HepG2 (cell line): ENCODE measurements around the gene MYO10. TPM values are rescaled to one million over a fixed set of nuclear protein-coding genes. Genes with fewer than 3 reads are reported as not detected.

ENCODE experiments used
- ATF2 ChIP-seq: sonication (generic); formaldehyde crosslinking; IDR thresholded peaks from 2 replicates; pipeline ENCODE4 v1.4.0; 2020; ENCODE audit warnings: missing genetic modification reagents
- CBX5 ChIP-seq: sonication (generic); formaldehyde crosslinking; IDR thresholded peaks from 2 replicates; pipeline ENCODE4 v1.4.0; 2020; ENCODE audit warnings: missing genetic modification reagents, borderline replicate concordance
- CREB1 ChIP-seq, 2 experiments: fragments of 450-650 bp in 1 of 2; IDR thresholded peaks; 2 replicates each; pipeline ENCODE4 v1.6.1; 2016 to 2017; ENCODE audit warnings: control low read depth in 1 of 2, mild to moderate bottlenecking in 1 of 2, missing compliant biosample characterization in 1 of 2, missing genetic modification characterization in 1 of 2
- EHMT2 ChIP-seq: fragments of 200-600 bp; sonication (generic); IDR thresholded peaks from 2 replicates; pipeline ENCODE4 v1.7.0; 2017; ENCODE audit warnings: antibody characterized with exemption, low read depth, low read length, borderline replicate concordance
- FOSL2 ChIP-seq: sonication (generic); formaldehyde crosslinking; IDR thresholded peaks from 2 replicates; pipeline ENCODE4 v1.4.0; 2020; ENCODE audit warnings: missing genetic modification reagents
- FOXP1 ChIP-seq, 2 experiments: fragments of 450-650 bp in 1 of 2; IDR thresholded peaks; 2 replicates each; pipeline ENCODE4 v1.6.1; 2017 to 2018; ENCODE audit warnings: antibody characterized with exemption in 1 of 2
- GABPA ChIP-seq, 2 experiments: IDR thresholded peaks; 2 replicates each; pipeline ENCODE4 v1.6.1; 2011 to 2016; ENCODE audit warnings: low read depth in 2 of 2, low read length in 1 of 2, missing biosample characterization in 1 of 2, missing genetic modification characterization in 1 of 2
- ISL2 ChIP-seq: sonication (generic); formaldehyde crosslinking; IDR thresholded peaks from 2 replicates; pipeline ENCODE4 v1.5.0; 2020; ENCODE audit warnings: missing genetic modification reagents
- MIXL1 ChIP-seq: IDR thresholded peaks from 2 replicates; pipeline ENCODE4 v1.6.1; 2016
- NFYB ChIP-seq: sonication (generic); formaldehyde crosslinking; IDR thresholded peaks from 2 replicates; pipeline ENCODE4 v1.4.0; 2020; ENCODE audit warnings: missing genetic modification reagents
- PRMT3 ChIP-seq: sonication (generic); formaldehyde crosslinking; IDR thresholded peaks from 2 replicates; pipeline ENCODE4 v1.8.1; 2022; ENCODE audit warnings: low read depth, mild to moderate bottlenecking, moderate library complexity, missing genetic modification reagents, borderline replicate concordance
- RARA ChIP-seq: IDR thresholded peaks from 2 replicates; pipeline ENCODE4 v1.6.1; 2016; ENCODE audit warnings: missing genetic modification reagents, missing compliant biosample characterization
- RCOR2 ChIP-seq: IDR thresholded peaks from 2 replicates; pipeline ENCODE4 v1.6.1; 2016; ENCODE audit warnings: missing biosample characterization, missing genetic modification reagents
- RERE ChIP-seq: IDR thresholded peaks from 2 replicates; pipeline ENCODE4 v1.6.1; 2016; ENCODE audit warnings: low read depth, missing genetic modification reagents, missing compliant biosample characterization
- SOX13 ChIP-seq, 3 experiments: fragments of 450-650 bp in 1 of 3; sonication (generic) in 1 of 3; formaldehyde crosslinking in 1 of 3; IDR thresholded peaks in 2 of 3; conservative IDR thresholded peaks in 1 of 3; 2 replicates each; pipeline versions ENCODE4 v1.5.0 to v1.6.1; 2016 to 2020; ENCODE audit warnings: antibody characterized with exemption in 1 of 3, mild to moderate bottlenecking in 1 of 3, missing compliant biosample characterization in 1 of 3, missing genetic modification reagents in 1 of 3, moderate library complexity in 1 of 3
- ZBTB7B ChIP-seq: sonication (generic); formaldehyde crosslinking; IDR thresholded peaks from 2 replicates; pipeline ENCODE4 v1.4.0; 2020; ENCODE audit warnings: missing genetic modification reagents
- ZMYM4 ChIP-seq: sonication (generic); formaldehyde crosslinking; IDR thresholded peaks from 2 replicates; pipeline ENCODE4 v1.8.1; 2023; ENCODE audit warnings: mild to moderate bottlenecking, missing genetic modification reagents
- ZNF547 ChIP-seq: sonication (generic); formaldehyde crosslinking; IDR thresholded peaks from 2 replicates; pipeline ENCODE4 v1.5.1; 2020; ENCODE audit warnings: mild to moderate bottlenecking, missing genetic modification reagents
- ZNF577 ChIP-seq: sonication (generic); formaldehyde crosslinking; IDR thresholded peaks from 2 replicates; pipeline ENCODE4 v1.4.0; 2020; ENCODE audit warnings: mild to moderate bottlenecking, low read depth, missing genetic modification reagents, borderline replicate concordance
- polyA plus RNA-seq, 8 experiments: library from polyadenylated mRNA; depleted of rRNA in 3 of 8; stranded (reverse) in 7 of 8; unstranded in 1 of 8; fragments of >200 nt; fragmentation: Illumina TruSeq in 4 of 8; extraction: Trizol in 4 of 8; gene quantifications; 2 replicates each; pipeline versions ENCODE4 v1.2.1 to v1.2.3, GENCODE V29; 2011 to 2016; ENCODE audit warnings: low read depth in 4 of 8, missing spikeins in 1 of 8, mixed read lengths in 1 of 8; ENCODE audit not compliant: insufficient read depth in 1 of 8
- total RNA-seq, 5 experiments: library from RNA; depleted of rRNA; stranded (reverse); fragments of >200 nt; fragmentation: Illumina TruSeq; extraction: Trizol; gene quantifications; 2 replicates each; pipeline ENCODE4 v1.2.3, GENCODE V29; 2016; ENCODE audit warnings: low read depth in 1 of 5
- TF ChIP-seq, protein P1 (sequence below): sonication (generic); formaldehyde crosslinking; IDR thresholded peaks from 2 replicates; pipeline ENCODE4 v1.8.1; 2023; ENCODE audit warnings: mild to moderate bottlenecking, moderate library complexity, missing genetic modification reagents

The MYO10 gene
- total and polyA plus RNA-seq, 2 of the 13 experiments (the other 11 are each of a cell fraction or from before 2014, with no cell fraction given) = 4.5 to 14.0 TPM

GRCh38 chr5:16744164-16744880 lies 191.8 kb downstream of the MYO10 start (continued):
- TF ChIP-seq, protein P1, sequence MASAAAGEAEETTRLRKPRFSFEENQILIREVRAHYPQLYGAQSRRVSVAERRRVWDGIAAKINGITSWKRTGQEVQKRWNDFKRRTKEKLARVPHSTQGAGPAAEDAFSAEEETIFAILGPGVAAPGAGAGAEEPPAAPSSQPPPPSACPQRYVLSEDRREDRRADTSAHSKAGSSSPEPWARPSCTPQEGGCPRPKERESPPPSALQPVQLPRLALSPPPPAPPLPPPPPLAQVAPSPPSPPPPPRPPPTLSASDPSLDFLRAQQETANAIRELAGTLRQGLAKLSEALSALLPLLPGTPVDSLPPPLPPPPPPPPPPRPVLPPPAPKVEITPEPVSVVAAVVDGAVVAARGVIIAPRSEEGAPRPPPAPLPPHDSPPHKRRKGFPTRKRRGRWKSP = peak; percentile 33; the same call in 1 of the 2 replicates
- TF ChIP-seq PRMT3 (CRISPR knock-in tag) (no peak), ISL2 (CRISPR knock-in tag) (peak; percentile 54; the same call in 1 of the 2 replicates), MIXL1 (CRISPR knock-in tag) (0 out of 2 replicates have a peak, but pooled peaks have one; percentile 10), FOXP1 (IDR thresholded peaks at IDR 0.05) (peak; percentile 81), FOXP1 (CRISPR knock-in tag; IDR thresholded peaks at IDR 0.05) (peak; percentile 90), SOX13 (IDR thresholded peaks at IDR 0.05) (no peak), SOX13 (CRISPR knock-in tag; conservative IDR thresholded peaks at IDR 0.05 in 1 of 2, IDR thresholded peaks at IDR 0.05 in 1 of 2) (peak in 1 of 2 experiments; percentile 43; a peak in 2 of 4 replicates), RCOR2 (CRISPR knock-in tag) (peak; percentile 45; the same call in 1 of the 2 replicates), GABPA (IDR thresholded peaks at IDR 0.05; ENCODE audit: low read depth, low read length) (no peak), GABPA (CRISPR knock-in tag; IDR thresholded peaks at IDR 0.05; ENCODE audit: low read depth) (no peak), ATF2 (CRISPR knock-in tag) (peak; percentile 10; the same call in 1 of the 2 replicates), ZMYM4 (peak; percentile 20; the same call in 1 of the 2 replicates), ZBTB7B (CRISPR knock-in tag) (0 out of 2 replicates have a peak, but pooled peaks have one; percentile 33), ZNF577 (CRISPR knock-in tag) (no peak), CBX5 (0 out of 2 replicates have a peak, but pooled peaks have one; percentile 61), ZNF547 (CRISPR knock-in tag) (peak; percentile 41; the same call in 1 of the 2 replicates), RARA (CRISPR knock-in tag) (peak; percentile 22; the same call in 1 of the 2 replicates), NFYB (CRISPR knock-in tag) (no peak), CREB1 (IDR thresholded peaks at IDR 0.05) (no peak), CREB1 (CRISPR knock-in tag; IDR thresholded peaks at IDR 0.05) (no peak), EHMT2 (0 out of 2 replicates have a peak, but pooled peaks have one; percentile 22), FOSL2 (CRISPR knock-in tag) (peak; percentile 91), RERE (CRISPR knock-in tag) (no peak)
